ENCODE data around the gene PSTPIP2. TPM values are rescaled to one million over a fixed set of nuclear protein-coding genes. Genes with fewer than 3 reads are reported as not detected.

PSTPIP2 gene
- total and polyA plus RNA-seq, 2 donors (not counting 1 experiment from before 2014, with no cell fraction given) = 0.42 to 0.76 TPM

- no peaks in the 10 kb centered on the region for H3K79me2 ChIP-seq (ENCODE audit: control insufficient read depth, insufficient read depth, low read length)
- no peak overlapping the region for H2AFZ ChIP-seq (ENCODE audit: insufficient read depth, low read depth, low read length, poor library complexity, severe bottlenecking)
- ChIA-PET CTCF (interaction anchor here (0.7 kb wide), 1 partner anchor 12 kb away, joined by 3 read pairs; no protein-coding TSS in a partner anchor), POLR2A (no interaction called here)
- H3K4me3 ChIP-seq (ENCODE audit: control extremely low read depth in 1 of 5, extremely low read depth in 1 of 5, insufficient read depth in 1 of 5, low read depth in 2 of 5, low read length in 4 of 5) = no peak overlapping the region
- H3K36me3 ChIP-seq (replicated peaks in 1 of 2; ENCODE audit: control extremely low read depth in 1 of 2, control insufficient read depth in 1 of 2, extremely low read depth in 1 of 2, insufficient read depth in 2 of 2, low read length in 1 of 2) = no peaks in the 10 kb centered on the region
- H3K9me3 Mint-ChIP-seq (ENCODE audit: insufficient read depth) = no peaks in the 10 kb centered on the region
- no peak overlapping the region for H3K9ac ChIP-seq (ENCODE audit: low read length)
- no peak overlapping the region for H3K4me2 ChIP-seq (replicated peaks; ENCODE audit: low read depth, low read length, poor library complexity, severe bottlenecking)
- no peaks in the 10 kb centered on the region for H3K27me3 ChIP-seq (replicated peaks in 1 of 4; ENCODE audit: control extremely low read depth in 1 of 4, control insufficient read depth in 3 of 4, insufficient read depth in 4 of 4, low read length in 3 of 4)
- H3K4me1 ChIP-seq (ENCODE audit: control insufficient read depth in 2 of 2, insufficient read depth in 2 of 2, low read length in 2 of 2) = no peaks in the 10 kb centered on the region
- H3K9me3 ChIP-seq (ENCODE audit: control extremely low read depth in 1 of 3, control insufficient read depth in 2 of 3, insufficient read depth in 1 of 3, low read length in 2 of 3) = no peaks in the 10 kb centered on the region
- no peak overlapping the region for H3K27ac Mint-ChIP-seq
- no peaks in the 10 kb centered on the region for H3K4me1 Mint-ChIP-seq
- TF ChIP-seq EZH2 (IDR thresholded peaks at IDR 0.05; ENCODE audit: borderline replicate concordance, insufficient read depth, low read depth, low read length, poor library complexity, severe bottlenecking) (no peak), CTCF (IDR thresholded peaks at IDR 0.05) (no peak)
- no peaks in the 10 kb centered on the region for H3K27me3 Mint-ChIP-seq
- ATAC-seq (ENCODE audit: low read depth) (no peak), DNase-seq (no peak)
- H3K4me3 Mint-ChIP-seq = no peak overlapping the region
- intact Hi-C loops (cut with micrococcal nuclease) = no loop called here
- H4K20me1 ChIP-seq (ENCODE audit: control insufficient read depth, insufficient read depth, low read length, poor library complexity, severe bottlenecking) = no peaks in the 10 kb centered on the region
- WGBS (ENCODE audit: insufficient coverage) = no CpG with 5 or more reads among the region's 1 CpG
- no peak overlapping the region for H3K27ac ChIP-seq (ENCODE audit: low read length in 2 of 2)
Measured at GRCh38 chr18:46061796-46062195, 10.3 kb downstream of the PSTPIP2 start.

- TF ChIP-seq EZH2 (IDR thresholded peaks at IDR 0.05; ENCODE audit: borderline replicate concordance, insufficient read depth, low read depth, low read length, poor library complexity, severe bottlenecking) (no peak), CTCF (IDR thresholded peaks at IDR 0.05) (no peak)
- H3K79me2 ChIP-seq (ENCODE audit: control insufficient read depth, insufficient read depth, low read length) = no peaks in the 10 kb centered on the region
- Mint-ChIP-seq H3K4me1 (no peaks in the 10 kb centered on the region), H3K9me3 (ENCODE audit: insufficient read depth) (no peaks in the 10 kb centered on the region), H3K27me3 (no peaks in the 10 kb centered on the region), H3K27ac (no peak overlapping the region), H3K4me3 (no peak overlapping the region)
- POLR2A ChIA-PET = no interaction called here
- no peak overlapping the region for H3K4me2 ChIP-seq (replicated peaks; ENCODE audit: low read depth, low read length, poor library complexity, severe bottlenecking)
- H3K9ac ChIP-seq (ENCODE audit: low read length) = no peak overlapping the region
- H3K27me3 ChIP-seq (replicated peaks in 1 of 4; ENCODE audit: control extremely low read depth in 1 of 4, control insufficient read depth in 3 of 4, insufficient read depth in 4 of 4, low read length in 3 of 4) = no peaks in the 10 kb centered on the region
- DNase-seq = no peak
- intact Hi-C loops (cut with micrococcal nuclease) = no loop called here
- no peaks in the 10 kb centered on the region for H3K36me3 ChIP-seq (replicated peaks in 1 of 2; ENCODE audit: control extremely low read depth in 1 of 2, control insufficient read depth in 1 of 2, extremely low read depth in 1 of 2, insufficient read depth in 2 of 2, low read length in 1 of 2)
- CTCF ChIA-PET = interaction anchor here (0.7 kb wide), 1 partner anchor 12 kb away, joined by 3 read pairs; no protein-coding TSS in a partner anchor
- H3K4me3 ChIP-seq (ENCODE audit: control extremely low read depth in 1 of 5, extremely low read depth in 1 of 5, insufficient read depth in 1 of 5, low read depth in 2 of 5, low read length in 4 of 5) = no peak overlapping the region
- H4K20me1 ChIP-seq (ENCODE audit: control insufficient read depth, insufficient read depth, low read length, poor library complexity, severe bottlenecking) = no peaks in the 10 kb centered on the region
- H3K27ac ChIP-seq (ENCODE audit: low read length in 2 of 2) = no peak overlapping the region
- no peaks in the 10 kb centered on the region for H3K4me1 ChIP-seq (ENCODE audit: control insufficient read depth in 2 of 2, insufficient read depth in 2 of 2, low read length in 2 of 2)
- WGBS (ENCODE audit: insufficient coverage) = 100% methylated on average over 3 of the region's 3 CpGs
- ATAC-seq (ENCODE audit: low read depth) = no peak
- no peaks in the 10 kb centered on the region for H3K9me3 ChIP-seq (ENCODE audit: control extremely low read depth in 1 of 3, control insufficient read depth in 2 of 3, insufficient read depth in 1 of 3, low read length in 2 of 3)
- no peak overlapping the region for H2AFZ ChIP-seq (ENCODE audit: insufficient read depth, low read depth, low read length, poor library complexity, severe bottlenecking)
Measured at GRCh38 chr18:46061387-46061786, 10.7 kb downstream of the PSTPIP2 start.

Data from B cell (primary cell).